ENCODE measurements around the gene DOCK1.

Gene DOCK1

DNA sequence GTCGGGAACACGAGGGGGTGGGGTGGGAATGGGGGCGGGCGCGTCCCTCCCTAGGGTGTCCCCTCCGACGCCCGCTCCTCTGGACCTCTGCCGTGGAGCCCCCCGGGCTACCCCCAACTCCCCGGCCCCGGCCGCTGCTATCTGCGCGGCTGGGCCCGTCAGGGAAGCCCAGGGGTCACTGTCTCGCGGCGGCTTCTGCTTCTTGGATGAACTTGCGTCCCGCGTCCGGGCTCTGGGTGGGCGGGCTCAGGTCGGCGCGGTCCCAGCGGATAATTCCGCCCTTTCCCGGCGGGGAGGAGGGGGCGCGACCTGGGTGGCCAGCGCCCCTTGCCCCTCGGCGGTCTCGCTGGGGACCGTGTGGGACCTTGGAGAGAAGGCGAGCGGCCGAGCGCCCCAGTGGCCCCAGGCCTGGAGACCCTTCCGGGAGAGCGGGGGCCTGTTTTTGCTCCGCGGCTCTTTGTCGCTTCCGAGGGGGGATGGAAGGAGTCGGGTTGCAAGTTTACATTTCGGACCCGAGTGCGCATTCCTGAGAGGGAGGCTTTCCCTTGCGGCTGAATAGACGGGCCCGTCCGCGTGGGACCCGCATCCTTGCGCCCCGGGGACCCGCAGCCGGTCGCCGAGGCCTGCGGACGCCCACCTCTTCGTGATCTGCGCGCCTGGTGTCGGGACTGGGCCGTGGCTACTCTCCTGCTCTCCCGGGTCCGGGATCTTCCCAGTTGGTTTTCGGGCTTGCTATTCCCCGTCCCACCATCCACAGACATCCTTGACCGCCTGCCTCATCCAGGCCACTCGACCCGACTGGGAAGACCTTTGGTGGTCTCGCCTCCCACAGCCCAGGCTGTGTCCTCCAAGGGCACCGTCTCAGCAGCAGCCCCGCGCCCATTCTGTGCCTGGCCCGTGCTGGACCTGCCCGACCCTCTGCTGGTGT is 812 bp downstream of the DOCK1 start:
- TF ChIP-seq, protein P1, sequence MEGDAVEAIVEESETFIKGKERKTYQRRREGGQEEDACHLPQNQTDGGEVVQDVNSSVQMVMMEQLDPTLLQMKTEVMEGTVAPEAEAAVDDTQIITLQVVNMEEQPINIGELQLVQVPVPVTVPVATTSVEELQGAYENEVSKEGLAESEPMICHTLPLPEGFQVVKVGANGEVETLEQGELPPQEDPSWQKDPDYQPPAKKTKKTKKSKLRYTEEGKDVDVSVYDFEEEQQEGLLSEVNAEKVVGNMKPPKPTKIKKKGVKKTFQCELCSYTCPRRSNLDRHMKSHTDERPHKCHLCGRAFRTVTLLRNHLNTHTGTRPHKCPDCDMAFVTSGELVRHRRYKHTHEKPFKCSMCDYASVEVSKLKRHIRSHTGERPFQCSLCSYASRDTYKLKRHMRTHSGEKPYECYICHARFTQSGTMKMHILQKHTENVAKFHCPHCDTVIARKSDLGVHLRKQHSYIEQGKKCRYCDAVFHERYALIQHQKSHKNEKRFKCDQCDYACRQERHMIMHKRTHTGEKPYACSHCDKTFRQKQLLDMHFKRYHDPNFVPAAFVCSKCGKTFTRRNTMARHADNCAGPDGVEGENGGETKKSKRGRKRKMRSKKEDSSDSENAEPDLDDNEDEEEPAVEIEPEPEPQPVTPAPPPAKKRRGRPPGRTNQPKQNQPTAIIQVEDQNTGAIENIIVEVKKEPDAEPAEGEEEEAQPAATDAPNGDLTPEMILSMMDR (IDR thresholded peaks at IDR 0.05): no peak
- no peak for TF ChIP-seq ZFX (IDR thresholded peaks at IDR 0.05; ENCODE audit: borderline replicate concordance)
- H3K27ac ChIP-seq: peak overlapping the region; percentile 71

DNA sequence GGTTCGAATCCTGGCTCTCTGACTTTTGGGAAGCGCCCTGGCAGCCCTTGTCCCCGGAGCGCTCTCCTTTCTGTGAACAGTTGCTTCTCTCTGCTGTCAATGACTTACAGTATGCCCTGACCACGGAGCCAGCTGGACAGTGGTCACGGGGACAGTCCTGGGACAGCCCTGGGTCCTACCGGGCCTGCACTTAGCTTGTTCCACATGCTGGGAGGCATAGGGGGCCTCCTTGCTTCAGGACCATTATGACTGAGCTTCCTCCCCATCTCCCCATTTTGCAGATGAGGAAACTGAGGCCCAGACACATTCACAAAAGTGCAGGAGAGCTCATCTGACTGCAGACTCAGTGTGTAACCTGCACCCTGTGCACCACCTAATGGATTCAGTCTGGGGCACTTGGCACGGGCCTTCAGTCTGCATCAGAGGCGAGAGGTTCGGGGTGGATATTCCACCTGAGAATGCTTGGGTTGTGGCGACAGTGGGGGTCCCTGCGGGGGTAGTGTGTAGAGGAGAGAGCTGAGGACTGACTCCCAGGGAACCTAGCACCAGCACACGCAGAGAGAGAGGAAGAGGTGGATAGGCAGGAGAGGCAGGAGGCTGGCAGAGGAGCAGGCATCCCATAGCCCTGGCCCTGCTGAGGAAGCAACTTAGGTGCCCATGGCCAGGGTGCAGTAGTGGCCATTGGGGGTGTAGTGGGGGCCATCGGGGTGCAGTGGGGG is 1.6 kb downstream of the DOCK1 start:
- no peak overlapping the region for H3K27ac ChIP-seq

DNA sequence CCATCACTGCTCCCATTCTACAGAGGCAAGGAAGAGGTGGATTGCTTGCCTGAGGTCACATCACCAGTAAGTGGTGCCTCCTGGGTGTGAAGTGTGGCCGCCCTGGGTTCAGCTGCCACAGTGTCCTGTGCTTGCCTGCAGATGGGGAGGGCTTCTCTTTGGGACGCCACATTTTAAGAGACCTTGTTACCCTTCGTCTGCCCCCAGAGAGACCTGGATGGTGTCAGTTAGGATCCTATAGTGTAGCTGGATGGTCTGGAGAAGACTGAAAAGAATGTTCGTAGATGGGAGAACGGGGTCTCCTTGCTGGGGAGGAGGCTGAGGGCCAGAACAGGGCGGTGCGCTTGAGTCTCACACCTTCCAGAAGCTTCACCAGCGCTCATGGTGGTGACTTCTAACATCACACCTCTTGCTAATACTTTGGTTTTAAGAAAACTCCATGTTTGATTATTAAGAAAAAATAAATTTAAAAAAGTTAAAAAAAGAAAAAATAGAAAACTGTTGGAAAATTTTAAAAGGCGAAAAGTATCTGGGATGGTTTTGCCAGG is 2.3 kb downstream of the DOCK1 start:
- H3K27ac ChIP-seq: no peak overlapping the region

More for the DNA sequence above, 1.6 kb downstream of the DOCK1 start:
- TF ChIP-seq, protein P1 (IDR thresholded peaks at IDR 0.05): no peak
- no peak for TF ChIP-seq ZFX (IDR thresholded peaks at IDR 0.05; ENCODE audit: borderline replicate concordance)

DNA sequence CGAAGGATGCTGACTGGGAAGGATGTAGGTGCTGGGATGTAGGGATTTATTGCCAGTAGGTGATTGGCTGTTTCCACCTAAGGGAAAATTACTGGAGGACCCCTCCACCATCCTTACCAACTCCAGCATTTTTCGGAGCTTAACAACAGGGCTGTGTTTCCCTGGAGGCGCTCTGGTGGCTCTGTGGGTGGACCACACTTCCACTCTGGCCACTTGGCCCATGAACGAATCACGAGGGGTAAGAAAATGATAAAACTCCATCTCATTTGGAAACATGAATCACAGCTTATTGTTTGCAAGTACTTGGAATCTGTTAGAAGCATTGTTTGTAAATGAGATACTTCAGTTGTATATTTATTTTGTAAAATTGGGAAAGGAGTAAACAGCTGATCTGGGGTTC is 3.0 kb downstream of the DOCK1 start:
- no peak overlapping the region for H3K27ac ChIP-seq
- no peak for TF ChIP-seq ZFX (IDR thresholded peaks at IDR 0.05; ENCODE audit: borderline replicate concordance)
- TF ChIP-seq, protein P1 (IDR thresholded peaks at IDR 0.05): no peak

More for the DNA sequence above, 2.3 kb downstream of the DOCK1 start:
- TF ChIP-seq, protein P1 (IDR thresholded peaks at IDR 0.05): no peak
- TF ChIP-seq ZFX (IDR thresholded peaks at IDR 0.05; ENCODE audit: borderline replicate concordance): no peak

DNA sequence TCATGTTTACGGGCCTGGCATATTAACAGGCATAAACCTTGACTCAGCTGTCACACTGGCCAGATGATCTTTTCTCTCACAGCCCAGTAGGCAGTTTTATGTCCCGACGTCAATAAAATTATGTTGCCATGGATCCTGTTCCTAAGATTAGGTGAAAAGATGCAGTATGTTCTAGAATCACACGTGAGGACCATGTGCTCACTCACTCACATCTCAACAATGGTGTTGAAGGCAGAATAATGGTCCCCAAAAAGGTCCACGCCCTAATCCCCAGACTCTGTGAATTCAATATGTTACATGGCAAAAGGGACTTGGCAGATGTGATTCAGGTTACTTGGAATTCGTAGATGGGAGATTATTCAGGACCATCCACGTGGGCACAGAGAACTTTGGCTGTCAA is 3.5 kb downstream of the DOCK1 start:
- H3K27ac ChIP-seq: no peak overlapping the region
- no peak for TF ChIP-seq ZFX (IDR thresholded peaks at IDR 0.05; ENCODE audit: borderline replicate concordance)
- TF ChIP-seq, protein P1 (IDR thresholded peaks at IDR 0.05): no peak

DNA sequence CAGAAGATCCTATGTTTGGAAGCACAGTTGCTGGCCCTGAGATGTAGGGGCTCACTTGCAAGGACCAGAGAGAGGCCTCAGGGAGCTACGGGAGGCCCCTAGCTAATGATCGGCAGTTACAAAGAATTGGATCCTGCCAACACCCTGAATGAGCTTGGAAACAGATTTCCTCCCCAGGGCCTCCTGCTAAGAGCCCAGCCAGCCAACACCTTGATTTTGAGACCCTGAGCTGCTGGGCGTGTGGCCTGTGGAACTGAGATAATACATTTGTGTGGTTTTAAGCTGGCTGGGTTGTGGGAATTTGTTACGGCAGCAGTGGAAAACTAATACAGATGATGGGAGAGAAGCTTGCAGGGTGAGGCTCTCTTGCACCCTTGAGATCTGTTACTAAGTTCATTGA is 3.9 kb downstream of the DOCK1 start:
- H3K27ac ChIP-seq: no peak overlapping the region
- no peak for TF ChIP-seq ZFX (IDR thresholded peaks at IDR 0.05; ENCODE audit: borderline replicate concordance)
- TF ChIP-seq, protein P1 (IDR thresholded peaks at IDR 0.05): no peak

Measured in 22Rv1 (cell line).